Measurements from ENCODE around the gene MYBPHL.

The MYBPHL gene

GRCh38 chr1:109252167-109252892, 54.5 kb downstream of the MYBPHL start:
- DNase-seq (ENCODE audit: low read depth, low spot score): no peak

GRCh38 chr1:109251277-109252166, 55.3 kb downstream of the MYBPHL start:
- DNase-seq (ENCODE audit: low read depth, low spot score): no peak

- no peak for DNase-seq (ENCODE audit: low read depth, low spot score)
Observed at GRCh38 chr1:109250454-109251276, 56.1 kb downstream of the MYBPHL start.

GRCh38 chr1:109249654-109250401, 57.0 kb downstream of the MYBPHL start:
- DNase-seq (ENCODE audit: low read depth, low spot score): no peak

GRCh38 chr1:109248797-109249629, 57.8 kb downstream of the MYBPHL start, which contains the start of gene CELSR2:
CELSR2 (plus strand) TSS chr1:109249539; CDS start chr1:109250080, 541 bp downstream.
- DNase-seq (ENCODE audit: low read depth, low spot score): no peak

GRCh38 chr1:109248444-109248796, 58.4 kb downstream of the MYBPHL start:
- no peak for DNase-seq (ENCODE audit: low read depth, low spot score)

- no peak for DNase-seq (ENCODE audit: low read depth, low spot score)
Observed at GRCh38 chr1:109247401-109248365, 59.1 kb downstream of the MYBPHL start.

- DNase-seq (ENCODE audit: low read depth, low spot score): no peak
Observed at GRCh38 chr1:109246141-109246551, 60.7 kb downstream of the MYBPHL start.

GRCh38 chr1:109243860-109244552, 62.8 kb downstream of the MYBPHL start:
- no peak for DNase-seq (ENCODE audit: low read depth, low spot score)

- no peak for DNase-seq (ENCODE audit: low read depth, low spot score)
Observed at GRCh38 chr1:109243221-109243620, 63.6 kb downstream of the MYBPHL start.

GRCh38 chr1:109242387-109242786, 64.4 kb downstream of the MYBPHL start:
- no peak for DNase-seq (ENCODE audit: low read depth, low spot score)

Data from iPS DF 19.7 (cell line).